GM12891 (cell line): ENCODE measurements around the gene BMPER.

Source experiments
- PAX5 ChIP-seq: IDR thresholded peaks from 2 replicates; pipeline ENCODE4 v1.6.1; 2011; ENCODE audit warnings: low read length, moderate library complexity, mild to moderate bottlenecking; ENCODE audit not compliant: insufficient read depth, severe bottlenecking
- POLR2A ChIP-seq: IDR thresholded peaks from 2 replicates; pipeline ENCODE4 v1.6.1; 2011; ENCODE audit warnings: low read depth, low read length, control low read depth
- POLR2AphosphoS5 ChIP-seq: IDR thresholded peaks from 2 replicates; pipeline ENCODE4 v1.6.1; 2011; ENCODE audit warnings: low read depth, low read length, control low read depth
- POU2F2 ChIP-seq: IDR thresholded peaks from 2 replicates; pipeline ENCODE4 v1.6.1; 2011; ENCODE audit warnings: low read depth, mild to moderate bottlenecking, control low read depth, low read length, moderate library complexity
- SPI1 ChIP-seq: IDR thresholded peaks from 2 replicates; pipeline ENCODE4 v1.6.1; 2011; ENCODE audit warnings: low read depth, low read length, control low read depth
- TAF1 ChIP-seq: IDR thresholded peaks from 2 replicates; pipeline ENCODE4 v1.6.1; 2011; ENCODE audit warnings: low read depth, low read length, control low read depth

- TF ChIP-seq TAF1 = no peak
- no peak for TF ChIP-seq POLR2AphosphoS5
- TF ChIP-seq POLR2A = no peak
- no peak for TF ChIP-seq SPI1
- no peak for TF ChIP-seq POU2F2
- TF ChIP-seq PAX5 = no peak
These were observed 285.8 kb downstream of the BMPER start for GRCh38 chr7:34191162-34191561.
